CD4-positive, alpha-beta T cell treated with Interleukin-15 for 1 hour (primary cell): Measurements from ENCODE around the gene HECW1.
"Not testable (repeated sequence)": the region's sequence is repeated elsewhere in the genome, so short reads cannot be mapped to it uniquely, and the experiment has no call there.

Source experiments
- DNase-seq: peaks from one replicate; pipeline ENCODE4 v3.0.0-alpha.2; 2020

The HECW1 gene

DNA sequence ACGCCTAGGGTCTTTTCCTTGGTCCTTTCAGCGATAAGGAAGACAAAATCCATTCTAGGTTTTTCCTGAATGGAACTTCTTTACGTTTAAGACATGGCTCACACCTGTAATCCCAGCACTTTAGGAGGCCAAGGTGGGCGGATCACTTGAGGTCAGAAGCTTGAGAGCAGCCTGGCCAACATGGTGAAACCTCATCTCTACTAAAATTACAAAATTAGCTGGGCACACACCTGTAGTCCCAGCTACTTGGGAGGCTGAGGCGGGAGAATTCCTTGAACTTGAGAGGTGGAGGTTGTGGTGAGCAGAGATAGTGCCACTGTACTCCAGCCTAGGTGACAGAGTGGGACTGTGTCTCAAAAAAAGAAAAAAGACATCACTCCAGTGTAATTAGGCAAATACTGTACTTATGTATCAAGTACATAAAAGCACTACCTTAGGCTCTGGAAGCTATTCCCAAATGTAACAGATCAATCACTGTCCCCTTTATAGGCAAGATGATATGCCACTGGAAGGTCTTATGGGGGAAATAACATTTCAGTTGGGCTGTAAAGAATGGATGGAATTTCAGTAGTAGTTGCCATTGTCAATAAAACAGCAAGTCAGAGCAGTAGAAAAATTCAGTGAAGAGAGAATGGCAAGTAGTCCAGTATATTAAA, 476.2 kb downstream of the HECW1 start:
- no peak for DNase-seq

DNA sequence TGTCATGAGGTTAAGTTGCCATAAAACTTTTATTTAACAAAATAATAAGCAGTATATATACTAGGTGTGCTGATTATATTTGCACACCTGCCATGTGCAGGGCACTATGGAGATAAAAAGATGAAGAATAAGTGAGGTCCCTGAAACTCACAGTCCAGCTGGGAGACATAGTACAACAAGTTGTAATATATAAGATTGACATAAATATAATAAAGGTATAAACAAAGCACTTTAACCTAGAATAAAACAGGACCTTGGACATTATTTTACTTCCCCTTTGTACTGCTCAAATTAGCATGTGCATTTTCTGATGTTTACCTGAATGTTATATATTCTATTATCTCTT, 476.7 kb downstream of the HECW1 start:
- DNase-seq = no peak

DNA sequence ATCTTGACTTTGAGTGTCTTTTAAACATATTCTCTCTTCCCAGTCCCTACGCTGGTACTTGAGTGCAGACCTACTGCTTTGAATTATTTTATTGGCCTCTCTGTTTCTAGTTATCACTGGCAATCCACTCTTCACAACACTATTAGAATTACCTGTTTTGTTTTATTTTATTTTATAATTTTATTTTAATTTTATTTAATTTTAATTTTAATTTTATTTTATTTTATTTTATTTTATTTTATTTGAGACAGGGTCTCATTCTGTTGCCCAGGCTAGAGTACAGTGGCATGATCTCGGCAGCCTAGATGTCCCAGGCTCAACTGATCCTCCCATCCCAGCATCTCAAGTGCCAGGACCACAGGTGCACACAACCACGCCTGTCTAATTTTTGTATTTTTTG, 477.3 kb downstream of the HECW1 start:
- DNase-seq = no peak

DNA sequence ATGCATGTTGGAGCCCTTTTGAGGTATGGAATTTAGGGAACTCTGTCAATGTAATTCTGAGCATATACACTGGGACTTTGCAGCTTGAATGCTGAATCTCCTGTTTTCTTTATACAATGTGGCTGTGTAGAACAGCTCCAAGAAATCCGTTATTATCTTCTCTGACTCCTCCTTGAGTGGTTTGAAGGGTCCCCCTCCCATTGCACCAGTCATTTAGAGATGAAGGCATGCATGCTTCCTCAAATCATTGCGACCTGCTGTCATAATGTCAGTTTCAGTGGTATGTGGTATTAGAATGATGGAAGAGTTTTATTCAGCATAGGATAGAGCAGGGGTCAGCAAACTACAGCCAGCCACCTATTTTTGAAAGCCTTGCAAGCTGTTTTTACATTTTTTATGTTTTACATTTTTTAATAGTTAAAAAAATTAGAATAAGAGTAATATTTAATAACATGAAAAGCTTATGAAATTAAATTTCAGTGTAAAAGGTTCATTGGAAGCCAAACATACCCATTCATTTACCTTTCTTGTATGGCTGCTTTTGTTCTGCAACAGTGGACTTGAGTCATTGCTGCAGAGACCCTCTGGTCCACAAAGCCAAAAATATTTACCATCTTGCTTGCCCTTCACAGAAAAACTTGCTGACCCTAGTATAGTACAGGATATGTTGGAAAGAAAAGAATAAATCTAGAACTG, 478.6 kb downstream of the HECW1 start:
- no peak for DNase-seq

DNA sequence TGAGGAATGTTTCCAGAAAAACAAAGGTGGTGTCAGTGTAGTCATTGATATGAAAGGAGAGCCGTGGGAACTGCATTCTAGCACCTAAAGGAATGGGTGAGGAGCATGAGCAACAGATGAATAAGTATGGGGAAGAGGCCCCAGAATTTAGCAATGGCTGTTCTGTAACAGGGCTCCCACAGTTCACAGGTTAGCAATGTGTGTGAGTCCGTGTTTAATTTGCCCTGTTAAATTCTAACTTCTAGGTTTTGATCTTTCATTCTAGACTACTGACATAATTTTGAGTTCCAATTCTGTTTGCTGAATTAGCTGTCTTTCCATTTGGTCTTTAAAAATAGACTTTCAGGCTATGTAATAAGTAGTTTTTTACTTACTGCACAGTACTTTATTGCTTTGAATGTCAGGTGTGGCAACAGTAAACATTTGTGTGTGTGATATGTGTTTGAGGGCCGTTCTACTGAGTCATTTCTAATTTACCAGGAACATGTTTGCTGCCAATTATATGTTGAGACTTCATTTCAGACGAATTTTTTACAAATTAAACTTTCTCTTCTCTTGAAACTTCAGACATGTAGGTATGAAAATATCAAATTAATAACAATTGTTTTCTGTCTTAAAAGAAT, 479.2 kb downstream of the HECW1 start:
- no peak for DNase-seq

DNA sequence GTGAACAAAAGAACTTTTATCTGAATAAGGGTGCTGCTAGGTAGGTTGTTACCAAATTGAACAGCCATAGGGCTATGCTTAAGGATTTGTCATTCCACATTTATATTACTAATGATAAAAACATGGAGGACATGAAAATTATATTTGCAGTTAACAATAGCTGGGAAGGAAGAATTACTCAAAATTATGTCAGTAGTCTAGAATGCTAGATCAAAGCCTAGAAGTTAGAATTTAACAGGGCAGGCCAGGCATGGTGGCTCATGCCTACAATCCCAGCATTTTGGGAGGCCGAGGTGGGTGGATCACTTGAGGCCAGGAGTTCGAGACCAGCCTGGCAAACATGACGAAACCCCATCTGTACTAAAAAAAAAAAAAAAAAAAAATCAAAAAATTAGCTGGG, 479.9 kb downstream of the HECW1 start:
- DNase-seq = no peak

DNA sequence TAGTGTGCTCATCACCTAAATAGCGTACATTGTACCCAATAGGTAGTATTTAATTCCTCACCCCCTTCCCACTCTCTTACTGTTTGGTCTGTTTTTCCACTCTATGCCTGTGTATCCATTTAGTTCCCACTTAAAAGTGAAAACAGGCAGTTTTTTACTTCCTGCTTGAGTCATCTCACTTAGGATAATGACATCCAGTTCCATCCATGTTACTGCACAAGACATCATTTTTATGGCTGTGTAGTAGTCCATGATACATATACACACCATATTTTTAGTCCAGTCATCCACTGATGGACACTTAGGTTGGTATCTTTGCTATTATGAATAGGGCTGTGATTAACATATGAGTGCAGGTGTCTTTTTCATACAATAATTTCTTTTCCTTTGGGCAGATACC, 480.6 kb downstream of the HECW1 start:
- DNase-seq = no peak

DNA sequence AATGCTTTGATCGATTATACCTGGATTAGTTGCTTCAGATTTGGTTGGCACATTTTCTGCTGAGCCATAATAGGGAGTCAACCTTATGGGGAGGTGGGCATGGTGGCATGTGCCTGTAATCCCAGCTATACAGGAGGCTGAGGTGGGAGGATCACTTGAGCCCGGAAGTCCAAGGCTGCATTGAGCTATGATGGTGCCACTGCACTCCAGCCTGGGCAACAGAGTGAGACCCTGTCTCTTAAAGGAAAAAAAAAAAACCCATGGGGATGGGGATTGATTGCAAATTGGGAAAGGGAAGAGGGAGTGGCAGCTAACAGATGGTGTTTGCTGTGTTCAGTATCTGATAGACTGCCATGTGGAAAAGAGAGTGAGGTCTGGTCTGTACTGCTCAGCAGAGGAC, 481.6 kb downstream of the HECW1 start:
- DNase-seq = no peak

DNA sequence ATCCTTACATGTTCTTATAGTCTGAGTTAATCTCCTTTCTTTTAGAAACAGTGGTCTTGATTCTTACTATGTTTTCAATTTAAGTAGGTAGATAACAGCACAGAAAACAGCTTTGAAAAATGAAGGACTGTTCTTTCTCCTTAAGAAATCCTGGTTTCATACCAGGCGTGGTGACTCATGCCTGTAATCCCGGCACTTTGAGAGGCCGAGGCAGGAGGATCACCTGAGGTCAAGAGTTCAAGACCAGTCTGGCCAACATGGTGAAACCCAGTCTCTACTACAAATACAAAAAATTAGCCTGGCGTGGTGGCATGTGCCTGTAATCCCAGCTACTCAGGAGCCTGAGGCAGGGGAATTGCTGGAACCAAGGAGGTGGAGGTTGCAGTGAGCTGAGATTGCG, 484.0 kb downstream of the HECW1 start:
- not testable (repeated sequence) for DNase-seq

DNA sequence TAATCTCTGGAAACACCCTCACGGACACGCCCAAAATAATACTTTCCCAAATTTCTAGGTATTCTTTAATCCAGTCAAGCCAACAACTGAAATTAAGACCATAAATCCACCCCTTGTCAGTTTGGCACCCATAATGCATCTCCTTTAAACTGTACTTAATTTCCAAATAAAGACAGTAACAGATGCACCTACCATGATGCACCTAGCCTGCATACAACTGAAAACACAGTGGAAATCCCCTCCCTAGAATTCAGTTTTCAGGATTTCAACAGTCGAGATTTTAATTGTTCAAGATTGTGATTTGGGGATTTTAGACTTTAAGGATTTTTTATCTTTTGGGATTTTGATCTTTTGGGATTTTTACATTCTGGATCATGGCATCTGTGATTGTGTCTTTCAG, 487.6 kb downstream of the HECW1 start:
- DNase-seq = no peak

DNA sequence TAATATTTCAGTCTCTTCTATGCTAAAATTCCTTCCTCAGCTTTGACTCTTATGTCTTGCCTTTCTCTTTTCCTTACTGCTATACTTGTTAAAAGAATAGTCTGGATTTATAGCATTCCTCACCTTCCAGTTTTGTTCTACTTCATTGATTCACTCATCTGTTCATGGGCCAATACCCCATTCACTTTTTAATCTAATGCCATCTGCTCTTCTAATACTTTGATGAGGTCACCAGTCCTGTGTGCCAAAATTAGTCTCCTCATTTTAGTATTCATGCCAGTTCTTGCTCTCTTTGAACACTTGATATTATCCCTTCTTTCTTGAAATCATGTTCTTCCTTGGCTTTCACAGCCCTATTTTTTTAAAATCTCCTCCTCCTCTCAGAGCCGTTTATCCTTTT, 489.8 kb downstream of the HECW1 start:
- no peak for DNase-seq

DNA sequence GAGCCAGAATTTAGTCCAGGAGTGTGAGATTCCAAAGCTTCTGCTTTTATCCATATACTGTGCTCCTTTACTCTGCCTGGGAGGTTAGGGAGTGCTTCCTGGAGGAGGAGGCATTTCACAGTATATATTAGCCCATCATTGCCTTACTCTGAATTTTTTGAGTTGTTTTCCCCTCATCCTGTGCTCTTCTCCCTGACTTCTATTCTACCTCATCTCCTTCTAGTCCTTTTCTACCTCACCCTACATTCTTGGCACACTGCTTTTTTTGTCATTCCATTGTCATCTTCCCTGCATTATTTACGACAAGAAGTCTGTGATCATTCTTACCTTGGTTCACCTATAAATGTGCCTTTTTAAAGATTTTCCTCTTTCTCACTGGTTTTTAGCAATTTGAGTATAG, 491.8 kb downstream of the HECW1 start:
- no peak for DNase-seq

DNA sequence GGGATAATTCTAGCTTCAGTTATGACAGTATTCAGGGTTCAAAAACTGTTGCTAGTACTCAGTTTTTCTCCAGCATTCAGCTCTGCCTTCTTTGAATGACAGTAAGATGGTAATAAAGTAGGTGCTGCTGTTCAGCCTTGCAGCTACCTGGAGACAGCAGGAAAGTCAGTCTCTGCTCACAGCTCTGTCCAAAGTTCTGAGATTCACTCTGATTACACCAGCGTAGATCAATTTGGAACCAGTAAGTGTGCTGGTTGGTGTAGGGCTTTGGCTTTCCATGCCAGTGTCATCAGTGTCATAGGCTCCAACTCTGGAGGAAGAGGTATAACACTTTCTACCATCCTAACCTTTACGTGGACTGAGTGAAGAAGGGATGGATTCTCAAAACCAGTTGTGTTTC, 496.6 kb downstream of the HECW1 start:
- DNase-seq = no peak

DNA sequence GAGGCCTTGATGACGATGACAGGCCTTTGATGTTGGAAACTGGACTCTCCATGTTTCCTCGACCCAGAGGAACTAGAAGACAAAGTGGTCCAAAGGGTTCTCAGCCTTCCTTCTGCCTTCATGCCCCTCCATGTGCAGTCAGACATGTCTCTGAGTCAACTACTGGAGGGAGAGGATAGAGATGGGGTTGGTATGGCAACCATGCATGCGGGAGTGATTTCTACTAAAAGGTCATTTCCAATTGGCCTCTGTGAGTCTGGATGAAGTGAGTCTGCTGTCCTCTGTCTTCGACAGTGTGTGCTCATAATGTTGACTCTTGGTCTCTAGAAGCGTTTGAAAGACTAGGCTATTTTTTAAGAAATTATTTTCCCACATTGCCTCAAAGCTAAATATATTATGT, 499.7 kb downstream of the HECW1 start:
- DNase-seq = no peak

DNA sequence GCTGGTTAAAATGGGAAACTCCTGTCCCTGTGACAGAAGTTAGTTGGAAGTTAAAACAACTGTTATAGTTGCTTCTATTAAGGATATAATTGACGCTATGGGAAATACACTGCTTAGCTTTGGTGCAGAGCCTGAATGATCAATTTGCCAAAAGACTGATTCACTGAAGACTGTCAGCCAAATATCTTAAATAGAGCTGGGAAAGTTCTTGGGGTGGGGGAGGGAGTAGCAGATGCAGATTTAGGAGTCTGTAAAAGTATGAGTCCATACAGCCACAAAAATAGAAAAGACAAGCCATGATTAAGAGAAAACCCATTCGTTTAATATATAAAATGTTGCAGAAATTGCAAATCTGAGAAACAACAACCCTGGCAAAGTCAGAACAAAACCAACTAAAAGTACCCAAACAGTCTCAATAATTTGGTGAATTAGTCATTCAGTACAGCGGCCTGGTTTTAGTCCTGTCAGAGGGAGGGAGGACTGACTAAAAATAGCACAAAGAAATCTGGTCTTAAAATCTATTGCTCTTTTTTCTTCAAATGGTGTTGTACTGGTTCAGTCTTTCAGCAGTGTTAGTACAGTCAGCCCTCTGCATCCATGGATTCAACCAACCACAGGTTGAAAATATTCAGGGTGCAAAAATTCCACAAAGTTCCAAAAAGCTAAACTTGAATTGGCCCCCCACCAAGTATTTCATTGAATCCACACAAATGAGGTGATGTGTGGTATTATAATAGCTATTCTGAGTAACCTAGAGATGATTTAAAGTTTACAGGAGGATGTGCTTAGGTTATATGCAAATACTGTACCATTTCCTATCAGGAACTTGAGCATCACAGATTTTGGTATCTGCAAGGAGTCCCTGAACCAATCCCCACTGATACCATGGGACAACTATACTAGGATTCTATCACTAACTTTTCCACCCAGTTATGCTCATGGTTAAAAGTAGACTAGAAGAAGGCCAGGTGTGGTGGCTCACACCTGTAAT, 500.4 kb downstream of the HECW1 start:
- no peak for DNase-seq
